Measurements from ENCODE around the gene NTM.

NTM gene

GRCh38 chr11:132036746-132037466 is 666.5 kb downstream of the NTM start:
- no peak for DNase-seq

- no peak for DNase-seq
Observed at GRCh38 chr11:132037467-132037862, 667.0 kb downstream of the NTM start.

DNA sequence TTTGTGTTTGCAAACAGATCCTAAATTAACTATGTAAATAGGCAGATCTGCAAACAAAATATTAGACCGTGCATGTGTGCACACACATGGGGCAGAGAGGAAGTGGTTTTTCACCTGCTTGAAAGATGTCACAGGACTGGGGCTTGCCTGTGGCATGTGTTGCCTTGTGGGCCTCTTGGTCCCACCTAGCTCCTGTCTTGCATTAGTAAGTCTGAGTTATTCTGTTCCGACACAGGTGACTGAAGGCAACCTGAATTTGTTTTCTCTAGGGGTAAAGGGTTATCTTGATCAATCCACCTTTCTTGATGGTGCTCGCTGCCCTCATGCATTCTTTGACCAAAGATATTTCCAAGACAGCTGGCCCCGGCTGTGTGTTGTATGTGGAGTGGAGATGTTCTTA is 667.5 kb downstream of the NTM start:
- no peak for DNase-seq

DNA sequence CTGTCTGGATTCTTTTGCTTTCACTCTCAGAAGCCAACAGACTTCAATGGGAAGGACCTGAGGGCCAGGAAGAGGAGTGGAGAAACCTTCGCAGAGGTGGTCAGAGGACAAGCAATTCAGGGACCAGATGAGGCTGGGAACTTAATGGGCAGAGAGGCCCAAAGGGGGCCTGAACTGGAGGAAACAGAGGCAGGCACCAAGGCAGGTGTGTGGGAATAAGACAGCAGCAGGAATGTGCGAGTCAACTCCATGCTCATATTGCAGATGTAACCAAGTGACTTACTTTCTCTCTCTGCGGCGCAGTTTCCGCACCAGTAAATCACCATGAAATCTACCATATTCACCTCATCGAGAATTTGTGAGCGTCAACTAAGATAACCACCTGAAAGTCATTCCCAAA is 669.1 kb downstream of the NTM start:
- DNase-seq, result no peak

- DNase-seq, result no peak
Observed at GRCh38 chr11:132042296-132042695, 671.9 kb downstream of the NTM start.

- DNase-seq, result no peak
Observed at GRCh38 chr11:132043714-132044113, 673.3 kb downstream of the NTM start.

GRCh38 chr11:132045107-132045506 is 674.7 kb downstream of the NTM start:
- peak; percentile 7 to 13 for DNase-seq

DNA sequence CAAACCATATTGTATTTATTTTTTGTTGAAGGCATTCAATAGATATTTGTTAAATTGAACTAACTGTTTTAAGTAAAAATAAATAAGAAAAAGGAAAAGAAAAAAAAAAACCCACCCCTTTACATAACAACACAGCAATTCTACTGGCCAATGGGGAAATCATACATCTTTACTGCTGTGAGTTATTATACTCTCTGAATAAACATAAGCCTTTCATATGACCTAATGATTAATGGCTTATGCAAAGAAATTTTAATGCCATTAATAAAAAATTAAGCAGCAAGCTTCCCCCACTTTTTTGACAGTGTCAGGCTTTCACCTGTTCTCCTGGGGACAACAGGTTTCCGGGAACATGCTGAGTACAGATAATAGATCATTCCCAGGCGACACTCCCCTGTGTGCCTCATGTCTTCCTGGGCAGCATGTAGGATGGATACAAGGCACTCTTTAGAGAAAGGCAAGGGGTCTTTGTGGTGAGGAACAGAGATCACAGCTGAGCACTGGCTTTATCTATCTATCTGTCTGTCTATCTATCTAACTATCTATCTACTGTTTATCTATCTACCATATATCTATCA is 676.0 kb downstream of the NTM start:
- DNase-seq, result no peak

DNA sequence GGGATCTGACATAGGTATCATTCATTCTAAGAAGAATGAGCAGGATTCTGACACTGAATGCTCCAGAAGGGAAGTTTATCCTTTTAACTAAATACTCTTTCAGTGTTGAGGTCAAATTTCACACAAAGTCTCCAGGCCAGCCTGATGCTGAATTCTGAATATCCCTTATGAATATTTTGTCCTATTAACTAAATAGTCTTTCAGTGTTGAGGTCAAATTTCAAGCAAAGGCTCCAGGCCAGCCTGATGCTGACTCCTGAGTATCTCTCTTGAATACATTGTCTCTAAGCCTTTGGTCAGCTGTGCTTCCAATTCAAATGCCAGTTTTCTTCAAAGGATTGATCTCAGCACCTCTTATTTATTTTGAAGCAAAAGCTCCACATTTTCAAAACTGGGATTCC is 676.8 kb downstream of the NTM start:
- DNase-seq, result no peak

- no peak for DNase-seq
Observed at GRCh38 chr11:132048040-132048439, 677.6 kb downstream of the NTM start.

GRCh38 chr11:132049205-132049604 is 678.8 kb downstream of the NTM start:
- no peak for DNase-seq

GRCh38 chr11:132050049-132050448 is 679.6 kb downstream of the NTM start:
- DNase-seq, result no peak

DNA sequence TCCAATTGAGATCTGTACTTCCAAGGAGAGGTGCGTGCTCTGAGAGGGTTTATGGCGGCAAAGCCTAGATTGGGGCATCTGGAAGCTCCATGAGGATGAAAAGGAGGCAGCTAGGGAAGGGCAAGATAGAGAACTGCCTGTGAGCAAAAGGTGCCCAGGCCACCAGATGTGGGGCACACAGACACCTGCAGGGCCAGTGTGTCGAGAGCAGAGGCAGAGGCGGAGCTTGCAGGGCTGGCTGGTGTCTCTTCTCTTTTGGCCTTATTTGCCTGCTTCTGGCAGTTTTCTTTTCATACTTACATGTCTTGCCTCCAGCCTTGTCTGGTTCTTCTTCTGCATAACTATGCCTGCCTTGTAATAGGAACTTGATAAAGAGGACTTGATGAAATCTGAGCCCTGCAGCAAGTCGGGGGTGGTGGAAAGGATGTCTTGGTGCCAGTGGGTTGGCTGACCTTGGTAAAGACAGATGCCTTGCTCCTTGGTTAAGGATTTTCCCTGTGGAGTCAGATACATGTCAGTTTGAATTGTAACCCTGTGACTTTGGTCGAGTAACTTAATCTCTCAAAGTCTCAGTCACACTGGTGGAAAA is 680.3 kb downstream of the NTM start:
- no peak for DNase-seq

DNA sequence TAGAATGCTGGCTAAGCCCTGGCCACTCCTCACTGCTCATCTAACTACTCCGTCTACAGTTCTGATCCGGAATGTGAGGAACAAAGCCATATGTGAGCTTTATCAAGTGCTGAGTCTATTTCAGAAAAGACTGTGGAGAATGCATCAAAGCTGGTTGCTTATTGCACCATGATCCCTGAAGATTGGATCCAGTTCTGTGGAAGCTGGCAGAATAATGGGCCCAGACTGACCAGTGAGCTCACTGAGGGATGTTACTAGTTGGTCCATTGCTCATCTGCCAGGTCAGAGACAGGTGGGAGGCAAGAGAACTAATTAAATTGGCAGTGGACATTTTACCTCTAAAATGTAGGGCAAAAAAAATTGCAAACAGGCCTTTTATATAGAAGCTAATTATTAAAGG is 681.3 kb downstream of the NTM start:
- no peak for DNase-seq

DNA sequence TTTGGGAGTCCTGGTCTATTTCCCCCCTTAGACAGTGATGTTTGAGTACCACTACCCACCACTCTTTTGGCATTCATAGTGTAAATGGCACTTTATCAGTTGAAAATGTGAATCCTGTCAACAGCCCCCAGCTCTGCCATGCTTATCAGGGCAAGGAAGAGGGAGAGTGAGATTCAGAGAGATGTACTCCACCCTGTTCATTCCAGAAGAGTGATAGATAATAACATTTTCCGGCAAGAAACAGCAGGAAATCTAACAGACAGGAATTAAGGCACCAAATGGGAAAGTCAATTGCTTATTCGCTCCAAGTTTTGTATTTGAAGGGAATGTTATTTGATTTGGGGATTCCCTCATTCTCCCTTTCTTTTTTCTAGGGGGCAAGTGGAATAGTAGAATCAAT is 681.9 kb downstream of the NTM start:
- DNase-seq, result no peak

- no peak for DNase-seq
Observed at GRCh38 chr11:132052904-132053303, 682.5 kb downstream of the NTM start.

DNA sequence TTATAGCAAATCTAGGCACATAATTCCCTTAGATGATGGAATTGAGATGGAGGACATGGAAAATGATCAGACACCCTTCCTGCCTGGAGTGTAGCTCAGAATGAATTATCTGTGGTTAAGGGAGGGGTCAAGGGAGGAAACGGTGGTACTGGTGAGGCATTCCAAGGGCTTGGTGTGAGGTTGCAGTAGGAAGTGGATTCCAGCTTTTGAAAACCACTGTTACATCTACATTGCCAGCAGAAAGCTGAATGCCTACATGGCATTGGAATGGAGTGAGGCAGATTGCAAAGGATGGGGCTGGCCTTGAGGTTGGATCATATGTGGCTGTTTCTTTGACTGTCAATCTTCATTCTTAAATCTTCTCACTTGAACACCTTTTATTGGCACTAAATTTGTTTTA is 684.4 kb downstream of the NTM start:
- no peak for DNase-seq

GRCh38 chr11:132055296-132055695 is 684.9 kb downstream of the NTM start:
- DNase-seq, result no peak

- DNase-seq, result no peak
Observed at GRCh38 chr11:132056689-132057088, 686.3 kb downstream of the NTM start.

DNA sequence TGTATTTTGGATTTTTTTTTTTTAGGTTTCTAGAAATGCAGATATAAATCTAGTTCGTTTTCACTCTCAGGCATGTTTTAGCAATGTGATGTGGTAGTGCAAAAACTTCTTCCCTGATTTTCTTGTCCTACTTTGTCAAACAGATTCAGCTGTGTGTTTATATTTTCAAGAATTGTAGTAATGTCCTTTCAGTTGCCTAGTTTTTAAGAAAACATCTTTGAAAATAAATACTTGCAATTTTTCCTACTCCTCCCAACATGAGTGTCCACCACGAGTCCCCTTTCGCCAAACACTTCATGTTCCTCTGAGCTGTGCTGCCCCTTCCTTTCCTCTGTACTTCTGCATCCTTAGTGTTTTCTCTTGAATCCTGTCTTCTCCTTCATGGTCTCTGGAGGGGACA is 686.9 kb downstream of the NTM start:
- no peak for DNase-seq

GRCh38 chr11:132058211-132058772 is 687.9 kb downstream of the NTM start:
- DNase-seq, result peak; percentile 35 to 37

GRCh38 chr11:132060567-132060966 is 690.2 kb downstream of the NTM start:
- DNase-seq, result no peak

GRCh38 chr11:132062031-132062430 is 691.6 kb downstream of the NTM start:
- no peak for DNase-seq

- no peak for DNase-seq
Observed at GRCh38 chr11:132062541-132062940, 692.1 kb downstream of the NTM start.

Measured in Kasumi-1 (cell line).